Progenitor cell of endocrine pancreas (in vitro differentiated cells): ENCODE measurements around the gene CSKMT. TPM values are rescaled to one million over a fixed set of nuclear protein-coding genes. Genes with fewer than 3 reads are reported as not detected.
A peak's percentile ranks its signal among the peaks of the same experiment; 100 is the strongest.

Experiments
- DNase-seq: peaks from one replicate; pipeline ENCODE4 v3.0.0; 2021; ENCODE audit warnings: low spot score; ENCODE audit not compliant: unreplicated experiment
- H3K27ac Mint-ChIP-seq: 2 replicates; pipeline ENCODE4 v1.8.0; 2021; ENCODE audit warnings: mild to moderate bottlenecking, moderate library complexity, mixed read lengths
- H3K27me3 Mint-ChIP-seq: 2 replicates; pipeline ENCODE4 v1.8.0; 2021; ENCODE audit warnings: mixed read lengths
- H3K36me3 Mint-ChIP-seq: 2 replicates; pipeline ENCODE4 v1.8.0; 2022; ENCODE audit warnings: mixed read lengths; ENCODE audit not compliant: insufficient read depth
- H3K4me1 Mint-ChIP-seq: 2 replicates; pipeline ENCODE4 v1.8.0; 2021; ENCODE audit warnings: low read depth, mixed read lengths
- H3K4me3 Mint-ChIP-seq: 2 replicates; pipeline ENCODE4 v1.8.0; 2021; ENCODE audit warnings: low read depth, mild to moderate bottlenecking, moderate library complexity, mixed read lengths
- H3K9me3 Mint-ChIP-seq: 2 replicates; pipeline ENCODE4 v1.8.0; 2021; ENCODE audit warnings: low read depth, mixed read lengths
- total RNA-seq: library from RNA; stranded (reverse); gene quantifications from 2 replicates; pipeline ENCODE4 v1.2.1, GENCODE V29; 2021
- TF ChIP-seq, protein P1 (sequence below): fragments of 200-600 bp; sonication (generic); IDR thresholded peaks from one replicate; pipeline ENCODE4 v1.5.0; 2021; ENCODE audit warnings: antibody characterized with exemption, mild to moderate bottlenecking; ENCODE audit not compliant: unreplicated experiment

Gene CSKMT
- total RNA-seq, 1 donor from 2014 or later = 18.0 TPM

DNA sequence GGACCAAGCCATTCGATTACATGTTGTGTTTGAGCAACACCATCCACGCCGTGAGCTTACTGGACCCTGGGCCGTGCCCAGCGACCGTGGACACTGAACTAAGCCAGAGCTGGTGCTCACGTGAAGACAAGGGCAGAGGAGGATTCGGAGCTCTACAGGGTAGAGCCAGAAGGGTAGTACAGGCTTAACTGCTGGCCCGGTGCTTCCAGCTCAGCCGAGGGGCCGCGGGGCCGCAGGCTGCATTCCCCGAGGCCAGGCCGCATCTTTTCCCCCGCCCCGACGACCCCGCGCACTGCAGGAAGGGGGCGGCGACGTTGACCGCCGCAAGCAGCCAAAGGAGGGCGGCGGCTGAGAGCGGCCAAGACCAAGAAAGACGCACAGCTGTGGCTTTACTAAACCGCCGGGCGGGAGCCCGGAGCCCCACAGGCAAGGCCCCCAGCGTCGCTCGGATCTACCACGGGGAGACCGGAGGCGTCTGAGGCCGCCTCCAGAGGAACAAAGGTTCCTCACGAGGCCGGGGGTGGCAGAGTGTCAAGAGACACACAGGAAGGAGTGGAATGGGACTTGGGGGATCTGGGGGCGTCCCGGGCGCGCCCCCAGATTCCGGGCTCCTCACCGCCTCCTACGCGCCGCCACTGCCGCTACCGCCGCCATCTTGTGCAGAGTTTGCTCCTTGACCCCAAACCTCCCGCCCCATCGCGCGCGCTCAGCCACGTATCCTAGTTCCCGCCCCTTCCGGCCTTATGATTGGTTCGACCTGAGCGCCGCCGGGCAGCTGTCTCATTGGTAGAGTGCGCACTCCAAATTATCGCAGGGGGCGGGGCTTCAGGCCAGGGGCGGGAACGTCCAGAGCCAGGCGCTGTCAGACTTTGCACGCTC, 18.9 kb upstream of the CSKMT start, which contains the start of gene GANAB:
TSS of gene GANAB (minus strand) at position 668 of the 879 bp plus-strand sequence. CDS start at position 654, 14 bp downstream.
- TF ChIP-seq, protein P1, sequence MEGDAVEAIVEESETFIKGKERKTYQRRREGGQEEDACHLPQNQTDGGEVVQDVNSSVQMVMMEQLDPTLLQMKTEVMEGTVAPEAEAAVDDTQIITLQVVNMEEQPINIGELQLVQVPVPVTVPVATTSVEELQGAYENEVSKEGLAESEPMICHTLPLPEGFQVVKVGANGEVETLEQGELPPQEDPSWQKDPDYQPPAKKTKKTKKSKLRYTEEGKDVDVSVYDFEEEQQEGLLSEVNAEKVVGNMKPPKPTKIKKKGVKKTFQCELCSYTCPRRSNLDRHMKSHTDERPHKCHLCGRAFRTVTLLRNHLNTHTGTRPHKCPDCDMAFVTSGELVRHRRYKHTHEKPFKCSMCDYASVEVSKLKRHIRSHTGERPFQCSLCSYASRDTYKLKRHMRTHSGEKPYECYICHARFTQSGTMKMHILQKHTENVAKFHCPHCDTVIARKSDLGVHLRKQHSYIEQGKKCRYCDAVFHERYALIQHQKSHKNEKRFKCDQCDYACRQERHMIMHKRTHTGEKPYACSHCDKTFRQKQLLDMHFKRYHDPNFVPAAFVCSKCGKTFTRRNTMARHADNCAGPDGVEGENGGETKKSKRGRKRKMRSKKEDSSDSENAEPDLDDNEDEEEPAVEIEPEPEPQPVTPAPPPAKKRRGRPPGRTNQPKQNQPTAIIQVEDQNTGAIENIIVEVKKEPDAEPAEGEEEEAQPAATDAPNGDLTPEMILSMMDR = no peak
- Mint-ChIP-seq H3K4me3 (peak within 1 kb of the TSS; percentile 98), H3K36me3 (peaks cover 2% of the 10 kb centered on the region), H3K4me1 (peaks cover 10% of the 10 kb centered on the region), H3K9me3 (no peaks in the 10 kb centered on the region), H3K27me3 (no peaks in the 10 kb centered on the region), H3K27ac (peak within 1 kb of the TSS; percentile 98)
- DNase-seq = peak; percentile 95

DNA sequence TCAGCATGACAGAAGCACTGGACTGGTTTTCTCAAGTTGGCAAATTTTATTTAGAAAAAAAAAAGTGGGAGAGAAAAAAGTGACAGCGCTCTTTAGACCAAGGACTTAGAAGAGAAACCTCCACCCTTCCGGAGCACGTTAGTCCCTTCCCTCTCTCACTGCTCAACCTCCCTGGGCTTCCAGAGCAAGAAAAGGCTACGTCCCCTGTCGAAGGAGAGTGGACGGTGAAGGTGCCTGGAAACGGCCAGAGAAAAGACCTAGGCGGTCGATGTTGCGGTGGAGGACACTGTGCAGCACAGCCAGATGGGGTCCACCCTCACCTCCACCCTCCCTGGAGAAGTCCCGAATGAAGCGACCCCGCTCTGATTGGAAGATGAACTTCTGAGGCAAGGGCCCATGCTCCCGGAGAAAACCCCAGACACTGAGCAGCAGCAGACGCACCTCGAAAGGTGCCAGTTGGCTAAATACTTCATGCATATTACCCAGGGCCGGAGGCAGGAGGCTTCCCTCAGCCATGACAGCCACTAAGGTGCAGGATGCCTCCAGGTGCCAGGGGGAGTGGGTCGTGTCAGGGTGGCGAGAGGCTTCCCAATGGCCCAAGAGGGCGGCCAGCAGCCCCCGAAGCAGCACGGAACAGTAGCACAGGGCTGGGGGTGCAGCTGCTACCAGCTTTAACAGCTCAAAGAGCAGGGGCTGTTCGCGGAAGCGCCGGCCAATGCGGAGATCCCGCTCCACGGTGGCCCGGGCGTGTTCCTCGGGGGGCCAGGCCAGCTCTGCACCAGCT, 18.1 kb upstream of the CSKMT start:
- Mint-ChIP-seq H3K36me3 (peaks cover 2% of the 10 kb centered on the region), H3K27ac (peak overlapping the region; percentile 98), H3K27me3 (no peaks in the 10 kb centered on the region), H3K4me1 (peaks cover 10% of the 10 kb centered on the region), H3K9me3 (no peaks in the 10 kb centered on the region), H3K4me3 (peak overlapping the region; percentile 98)
- TF ChIP-seq, protein P1 = no peak
- no peak for DNase-seq

DNA sequence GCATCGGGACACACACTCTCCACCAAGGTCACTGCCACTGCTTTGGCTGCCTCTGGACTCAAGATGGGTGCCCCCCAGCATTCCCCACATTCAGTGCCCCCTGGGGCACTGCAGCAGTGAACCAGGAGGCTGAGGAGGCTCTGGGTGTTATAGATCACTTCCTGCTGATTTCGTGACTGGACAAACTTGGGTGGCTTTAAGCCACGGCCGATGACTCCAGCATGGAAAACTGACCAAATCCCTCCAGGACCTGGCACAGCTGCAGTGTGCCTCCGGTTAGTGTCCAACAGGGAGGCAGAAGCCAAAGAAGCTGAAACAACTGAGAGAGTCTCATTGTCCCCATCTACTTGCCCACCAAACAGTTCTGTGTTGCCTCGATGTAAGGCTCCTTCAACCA, 17.5 kb upstream of the CSKMT start:
- Mint-ChIP-seq H3K36me3 (peaks cover 2% of the 10 kb centered on the region), H3K9me3 (no peaks in the 10 kb centered on the region), H3K27me3 (no peaks in the 10 kb centered on the region), H3K4me3 (no peak overlapping the region), H3K4me1 (peaks cover 14% of the 10 kb centered on the region), H3K27ac (no peak overlapping the region)
- TF ChIP-seq, protein P1 = no peak
- no peak for DNase-seq

DNA sequence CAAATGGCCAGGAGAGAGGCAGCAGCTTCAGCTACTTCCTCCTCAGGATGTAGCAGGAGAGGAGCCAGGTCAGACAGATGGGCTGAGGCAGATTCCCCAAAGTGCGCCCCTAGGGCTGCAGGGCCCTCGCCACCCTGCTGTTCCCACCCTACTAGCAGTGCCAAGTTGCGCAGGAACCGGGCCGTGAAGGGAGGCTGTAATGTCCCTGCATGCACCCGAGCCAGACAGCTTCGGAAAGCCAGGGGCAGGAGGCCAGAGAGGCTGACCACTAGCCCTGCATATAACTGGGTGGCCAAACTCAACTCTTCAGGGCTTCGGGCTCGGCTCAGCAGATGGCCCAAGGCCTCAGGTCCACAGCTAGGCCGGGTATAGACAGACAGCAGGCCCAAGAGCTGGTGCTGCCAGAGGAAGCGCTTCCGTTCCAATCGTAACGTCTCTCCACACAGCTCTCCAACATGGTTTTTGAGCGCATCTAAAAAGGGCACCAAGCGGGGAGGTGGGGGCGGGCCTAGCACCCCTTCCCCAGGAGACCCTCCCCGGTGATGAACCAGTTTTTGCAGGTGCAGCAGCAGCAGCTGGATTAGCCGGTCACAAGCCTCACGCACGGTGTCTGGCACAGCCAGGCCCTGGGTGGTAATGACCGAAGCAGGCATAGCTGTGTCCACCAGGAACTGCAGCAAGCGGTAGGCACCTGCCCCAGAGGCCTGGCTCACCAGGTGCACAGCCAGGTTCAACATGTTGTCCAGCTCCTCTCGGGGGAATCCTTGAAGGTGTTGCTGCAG, 16.7 kb upstream of the CSKMT start:
- TF ChIP-seq, protein P1 = no peak
- H3K27ac Mint-ChIP-seq = no peak overlapping the region
- no peak overlapping the region for H3K4me3 Mint-ChIP-seq
- DNase-seq = no peak
- H3K4me1 Mint-ChIP-seq = peaks cover 15% of the 10 kb centered on the region
- H3K36me3 Mint-ChIP-seq = peaks cover 2% of the 10 kb centered on the region
- H3K9me3 Mint-ChIP-seq = no peaks in the 10 kb centered on the region
- no peaks in the 10 kb centered on the region for H3K27me3 Mint-ChIP-seq

DNA sequence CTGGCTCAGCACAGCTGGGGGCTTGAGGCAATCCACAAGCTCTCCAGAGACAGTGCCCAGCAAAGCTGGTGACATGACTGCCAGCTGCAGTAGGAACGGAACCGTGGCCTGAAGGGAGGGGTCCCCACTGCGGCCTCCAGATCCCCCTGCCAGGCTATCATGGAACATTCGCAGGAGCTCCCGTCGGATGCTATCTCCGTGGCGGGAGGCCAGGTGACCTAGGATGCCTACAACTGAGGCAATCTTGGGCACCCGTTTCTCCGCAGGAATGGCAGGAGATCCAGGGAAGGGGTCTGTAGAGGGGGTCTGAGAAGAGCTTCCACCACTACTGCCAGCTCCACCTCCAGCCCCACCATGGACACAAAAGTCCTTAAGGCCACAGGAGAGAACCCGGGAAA, 16.1 kb upstream of the CSKMT start:
- no peaks in the 10 kb centered on the region for H3K9me3 Mint-ChIP-seq
- peaks cover 2% of the 10 kb centered on the region for H3K36me3 Mint-ChIP-seq
- TF ChIP-seq, protein P1 = no peak
- H3K27me3 Mint-ChIP-seq = no peaks in the 10 kb centered on the region
- no peak for DNase-seq
- no peak overlapping the region for H3K27ac Mint-ChIP-seq
- H3K4me1 Mint-ChIP-seq = peaks cover 17% of the 10 kb centered on the region
- H3K4me3 Mint-ChIP-seq = no peak overlapping the region
